Smooth muscle cell (in vitro differentiated cells): Measurements from ENCODE around the gene SH3BGRL2. TPM values are rescaled to one million over a fixed set of nuclear protein-coding genes. Genes with fewer than 3 reads are reported as not detected.

Source experiments
- DNase-seq: peaks from one replicate; lab custom pipeline; 2025; ENCODE audit not compliant: unreplicated experiment; lab: John Stamatoyannopoulos, UW
- H2AFZ ChIP-seq: fragments of 200-600 bp; sonication (generic); 2 replicates; pipeline ENCODE4 v1.6.0; 2016; ENCODE audit warnings: antibody characterized with exemption, low read depth, mild to moderate bottlenecking
- H3F3A ChIP-seq: fragments of 200-600 bp; sonication (generic); 2 replicates; pipeline ENCODE4 v1.6.0; 2017; ENCODE audit warnings: antibody characterized with exemption, low read depth
- H3K27ac ChIP-seq: fragments of 200-600 bp; sonication (generic); 2 replicates; pipeline ENCODE4 v1.5.1; 2016; ENCODE audit warnings: low read depth, mild to moderate bottlenecking
- H3K27me3 ChIP-seq: fragments of 200-600 bp; sonication (generic); 2 replicates; pipeline ENCODE4 v1.6.1; 2016; ENCODE audit warnings: low read depth, mild to moderate bottlenecking
- H3K36me3 ChIP-seq: fragments of 200-600 bp; sonication (generic); 2 replicates; pipeline ENCODE4 v1.5.1; 2016; ENCODE audit warnings: low read depth
- H3K4me1 ChIP-seq: fragments of 200-600 bp; sonication (generic); 2 replicates; pipeline ENCODE4 v1.5.1; 2016; ENCODE audit warnings: low read depth
- H3K4me2 ChIP-seq: fragments of 200-600 bp; sonication (generic); 2 replicates; pipeline ENCODE4 v1.6.0; 2016; ENCODE audit warnings: mild to moderate bottlenecking
- H3K4me3 ChIP-seq: fragments of 200-600 bp; sonication (generic); 2 replicates; pipeline ENCODE4 v1.5.1; 2016; ENCODE audit warnings: mild to moderate bottlenecking
- H3K79me2 ChIP-seq: fragments of 200-600 bp; sonication (generic); 2 replicates; pipeline ENCODE4 v1.6.0; 2016; ENCODE audit warnings: low read depth, mild to moderate bottlenecking
- H3K9ac ChIP-seq: fragments of 200-600 bp; sonication (generic); 2 replicates; pipeline ENCODE4 v1.6.0; 2016; ENCODE audit warnings: low read depth
- H3K9me3 ChIP-seq: fragments of 200-600 bp; sonication (generic); replicated peaks from 2 replicates; pipeline ENCODE4 v1.5.1; 2016; ENCODE audit warnings: low read depth
- H4K20me1 ChIP-seq: fragments of 200-600 bp; sonication (generic); 2 replicates; pipeline ENCODE4 v1.6.0; 2016; ENCODE audit warnings: low read depth
- CTCF ChIP-seq: fragments of 200-600 bp; sonication (generic); IDR thresholded peaks from 2 replicates; pipeline ENCODE4 v1.5.1; 2017; ENCODE audit warnings: borderline replicate concordance, mild to moderate bottlenecking, antibody characterized with exemption; ENCODE audit not compliant: insufficient read depth, poor library complexity, severe bottlenecking
- WGBS: methylation state at CpG from one replicate; pipeline ENCODE4 v1.1.7; 2016; ENCODE audit warnings: low lambda C conversion rate; 5-methylcytosine and 5-hydroxymethylcytosine counted together
- polyA plus RNA-seq: library from polyadenylated mRNA; unstranded; fragments of >200 nt; fragmentation: Nextera tagmentation; extraction: Ambion mirVana; gene quantifications from 2 replicates; pipeline ENCODE4 v1.2.1, GENCODE V29; 2016
- total RNA-seq: library from RNA; depleted of rRNA; stranded (reverse); fragments of >200 nt; gene quantifications from 2 replicates; pipeline ENCODE4 v1.2.3, GENCODE V29; 2014

Gene SH3BGRL2
- total and polyA plus RNA-seq, 2 experiments from 2014 or later: 4.5 to 15.1 TPM

- no peaks in the 10 kb centered on the region for H3K27me3 ChIP-seq
- H3K9me3 ChIP-seq: no peaks in the 10 kb centered on the region
- no peak overlapping the region for H2AFZ ChIP-seq
- H3K4me1 ChIP-seq: peaks cover 25% of the 10 kb centered on the region
- H3K4me2 ChIP-seq: no peak overlapping the region
- DNase-seq: no peak
- WGBS: 65% methylated on average over 1 of the region's 1 CpG
- H3K27ac ChIP-seq: no peak overlapping the region
- H3K9ac ChIP-seq: no peak overlapping the region
- no peaks in the 10 kb centered on the region for H3K36me3 ChIP-seq
- TF ChIP-seq CTCF: no peak
- no peak overlapping the region for H3K4me3 ChIP-seq
- H4K20me1 ChIP-seq: no peaks in the 10 kb centered on the region
- no peaks in the 10 kb centered on the region for H3F3A ChIP-seq
- H3K79me2 ChIP-seq: no peaks in the 10 kb centered on the region
These were observed 56.6 kb downstream of the SH3BGRL2 start for GRCh38 chr6:79687759-79688158.

- Histone ChIP-seq H3K4me1 (no peaks in the 10 kb centered on the region), H3K27ac (no peak overlapping the region), H3F3A (no peaks in the 10 kb centered on the region), H3K4me3 (no peak overlapping the region), H3K9ac (no peak overlapping the region), H3K36me3 (no peaks in the 10 kb centered on the region), H3K4me2 (no peak overlapping the region), H3K79me2 (no peaks in the 10 kb centered on the region), H3K9me3 (no peaks in the 10 kb centered on the region), H2AFZ (no peak overlapping the region), H4K20me1 (no peaks in the 10 kb centered on the region), H3K27me3 (no peaks in the 10 kb centered on the region)
- no peak for DNase-seq
- 78% methylated on average over 3 of the region's 3 CpGs for WGBS
- no peak for TF ChIP-seq CTCF
These were observed 63.0 kb downstream of the SH3BGRL2 start for GRCh38 chr6:79694156-79694555.

- no peaks in the 10 kb centered on the region for H3F3A ChIP-seq
- H3K27me3 ChIP-seq: no peaks in the 10 kb centered on the region
- H2AFZ ChIP-seq: no peak overlapping the region
- no peaks in the 10 kb centered on the region for H4K20me1 ChIP-seq
- no peak for TF ChIP-seq CTCF
- H3K9ac ChIP-seq: no peak overlapping the region
- no peak for DNase-seq
- no peak overlapping the region for H3K27ac ChIP-seq
- no peaks in the 10 kb centered on the region for H3K79me2 ChIP-seq
- no peaks in the 10 kb centered on the region for H3K9me3 ChIP-seq
- no peaks in the 10 kb centered on the region for H3K36me3 ChIP-seq
- no peak overlapping the region for H3K4me3 ChIP-seq
- H3K4me1 ChIP-seq: no peaks in the 10 kb centered on the region
- WGBS: 86% methylated on average over 6 of the region's 6 CpGs
- no peak overlapping the region for H3K4me2 ChIP-seq
These were observed 63.7 kb downstream of the SH3BGRL2 start for GRCh38 chr6:79694623-79695343.

- H3K9ac ChIP-seq: no peak overlapping the region
- no peak overlapping the region for H3K4me2 ChIP-seq
- H3K36me3 ChIP-seq: no peaks in the 10 kb centered on the region
- H3K4me3 ChIP-seq: no peak overlapping the region
- no peak overlapping the region for H2AFZ ChIP-seq
- H4K20me1 ChIP-seq: no peaks in the 10 kb centered on the region
- 92% methylated on average over 4 of the region's 4 CpGs for WGBS
- no peak overlapping the region for H3K27ac ChIP-seq
- no peaks in the 10 kb centered on the region for H3K27me3 ChIP-seq
- no peaks in the 10 kb centered on the region for H3F3A ChIP-seq
- H3K9me3 ChIP-seq: no peaks in the 10 kb centered on the region
- DNase-seq: no peak
- TF ChIP-seq CTCF: no peak
- no peaks in the 10 kb centered on the region for H3K79me2 ChIP-seq
- H3K4me1 ChIP-seq: no peaks in the 10 kb centered on the region
These were observed 66.3 kb downstream of the SH3BGRL2 start for GRCh38 chr6:79697430-79697829.
